GM19397 (cell line): ENCODE results near the gene HASPIN.

Source experiments
- ATAC-seq: cut with Tn5 transposase; IDR thresholded peaks from one replicate; pipeline ENCODE4 v1.9.1; 2021; ENCODE audit warnings: mild to moderate bottlenecking, moderate library complexity; ENCODE audit not compliant: unreplicated experiment

The HASPIN gene

DNA sequence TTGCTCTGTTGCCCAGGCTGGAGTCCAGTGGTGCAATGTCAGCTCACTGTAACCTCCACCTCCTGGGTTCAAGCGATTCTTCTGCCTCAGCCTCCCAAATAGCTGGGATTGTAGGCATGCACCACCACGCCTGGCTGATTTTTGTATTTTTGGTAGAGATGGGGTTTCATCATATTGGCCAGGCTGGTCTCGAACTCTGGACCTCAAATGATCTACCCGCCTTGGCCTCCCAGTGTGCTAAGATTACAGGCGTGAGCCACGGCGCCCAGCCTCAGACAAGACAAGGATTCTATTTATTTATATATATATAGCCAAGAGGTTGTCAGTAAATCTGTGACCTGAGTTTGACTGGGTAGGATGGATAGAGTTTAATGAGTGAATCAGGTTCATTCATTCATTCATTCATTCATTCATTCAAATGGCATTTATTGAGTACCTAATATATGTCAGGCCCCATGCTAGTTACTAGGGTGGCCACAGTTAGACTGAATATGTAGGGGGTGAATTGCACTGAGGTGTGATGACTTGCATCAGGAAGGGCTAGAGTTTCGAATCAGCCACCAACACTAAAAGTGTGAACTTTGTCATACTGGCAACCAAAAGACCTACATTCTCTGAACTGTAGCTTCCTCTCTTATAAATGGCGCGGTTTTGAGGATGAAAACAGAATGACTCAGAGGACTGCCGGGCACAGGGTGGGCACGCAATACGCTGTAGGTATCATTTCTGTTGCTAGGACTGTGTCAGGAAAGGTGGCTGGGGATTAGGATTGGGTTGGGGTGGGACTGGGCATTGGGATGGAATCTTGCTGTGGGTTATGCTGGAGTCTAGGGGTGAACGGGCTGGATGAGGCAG, 39.4 kb downstream of the HASPIN start:
- ATAC-seq = no peak

DNA sequence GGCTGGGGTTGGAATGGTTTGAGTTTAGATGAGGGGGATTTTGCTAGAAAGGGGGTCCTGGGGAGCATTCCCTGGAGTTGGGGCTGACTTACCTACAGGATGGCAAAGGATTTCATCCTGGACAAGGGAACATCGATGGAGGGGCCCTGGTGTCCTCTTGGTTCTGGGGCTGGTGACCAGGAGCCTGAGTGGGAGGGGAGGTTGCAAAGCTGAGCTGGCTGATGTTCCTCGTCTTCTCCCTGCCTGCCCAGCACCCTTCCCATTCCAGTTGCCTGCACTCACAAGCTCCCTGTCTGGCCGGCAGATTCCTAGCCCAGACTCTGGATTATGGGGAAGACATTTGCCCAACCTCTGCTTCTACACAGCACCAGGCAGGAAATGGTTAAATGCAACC, 40.1 kb downstream of the HASPIN start:
- no peak for ATAC-seq

DNA sequence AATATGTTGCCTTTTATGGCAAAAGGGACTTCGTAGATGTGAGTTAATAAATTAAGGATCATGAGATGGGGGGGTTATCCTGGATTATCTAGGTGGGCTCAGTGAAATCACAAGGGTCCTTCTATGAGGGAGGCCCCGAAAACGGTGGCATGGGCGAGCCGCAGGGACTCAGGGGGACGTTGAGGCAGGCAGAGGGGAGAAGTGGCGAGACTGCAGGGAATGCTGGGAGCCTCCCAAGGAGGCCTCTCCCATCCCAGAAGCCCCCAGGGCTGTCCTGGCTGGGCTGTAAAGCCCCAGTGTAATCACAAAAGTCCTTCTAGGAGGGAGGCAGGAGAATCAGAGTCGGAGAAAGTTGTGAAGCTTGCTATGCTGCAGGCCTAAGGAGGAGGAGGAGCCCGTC, 42.3 kb downstream of the HASPIN start:
- no peak for ATAC-seq

DNA sequence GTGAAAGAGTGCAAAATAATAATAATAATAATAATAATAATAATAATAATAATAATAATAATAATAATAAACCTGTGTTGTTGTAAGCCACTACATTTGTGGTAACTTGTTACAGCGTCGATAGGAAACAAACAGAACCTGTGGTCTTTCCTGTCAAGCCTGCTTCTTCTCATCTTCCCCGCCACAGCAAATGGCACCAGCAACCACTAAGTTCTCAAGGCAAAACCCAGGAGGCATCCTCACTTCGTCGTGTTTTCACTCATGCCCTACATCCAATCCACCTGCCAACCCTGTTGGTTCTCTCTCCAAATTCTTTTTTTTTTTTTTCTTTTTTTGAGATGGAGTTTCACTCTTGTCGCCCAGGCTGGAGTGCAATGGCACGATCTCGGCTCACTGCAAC, 43.1 kb downstream of the HASPIN start:
- ATAC-seq = no peak

DNA sequence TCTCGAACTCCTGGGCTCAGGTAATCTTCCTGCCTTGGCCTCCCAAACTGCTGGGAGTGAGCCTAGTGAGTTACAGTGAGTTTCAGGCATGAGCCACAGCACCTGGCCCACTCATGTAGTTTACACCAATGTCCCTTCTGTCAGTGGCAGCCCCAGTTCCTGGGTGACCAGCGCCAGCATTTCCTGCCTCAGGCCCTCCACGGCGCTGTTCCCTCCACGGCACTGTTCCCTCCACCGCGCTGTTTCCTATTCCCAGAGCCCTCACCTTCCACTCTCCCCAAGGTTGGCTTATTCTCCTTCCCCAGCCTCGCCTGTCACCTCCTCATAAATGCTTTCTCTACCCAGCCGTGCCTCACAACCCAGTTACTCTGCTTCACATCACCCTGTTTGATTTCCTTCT, 44.6 kb downstream of the HASPIN start:
- no peak for ATAC-seq

DNA sequence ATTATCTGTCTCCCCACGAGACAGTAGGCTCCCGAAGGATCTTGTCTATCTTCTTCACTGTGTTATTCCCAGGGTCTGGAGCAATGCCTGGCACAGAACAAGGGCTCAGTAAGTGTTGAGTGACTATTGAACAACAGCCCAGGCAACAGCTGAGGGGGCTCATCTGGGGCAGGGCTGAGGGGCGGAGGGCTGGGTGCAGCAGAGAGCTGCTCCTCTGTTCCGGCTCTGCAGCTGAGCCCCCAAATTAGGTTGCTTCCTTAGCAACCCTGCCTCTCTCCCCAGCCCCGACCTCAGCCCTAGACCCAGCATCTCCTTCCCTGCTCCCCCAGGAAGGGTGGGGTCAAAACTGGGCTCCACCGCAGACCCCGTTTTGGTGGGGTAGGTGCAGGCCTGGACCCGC, 45.1 kb downstream of the HASPIN start:
- ATAC-seq = no peak

DNA sequence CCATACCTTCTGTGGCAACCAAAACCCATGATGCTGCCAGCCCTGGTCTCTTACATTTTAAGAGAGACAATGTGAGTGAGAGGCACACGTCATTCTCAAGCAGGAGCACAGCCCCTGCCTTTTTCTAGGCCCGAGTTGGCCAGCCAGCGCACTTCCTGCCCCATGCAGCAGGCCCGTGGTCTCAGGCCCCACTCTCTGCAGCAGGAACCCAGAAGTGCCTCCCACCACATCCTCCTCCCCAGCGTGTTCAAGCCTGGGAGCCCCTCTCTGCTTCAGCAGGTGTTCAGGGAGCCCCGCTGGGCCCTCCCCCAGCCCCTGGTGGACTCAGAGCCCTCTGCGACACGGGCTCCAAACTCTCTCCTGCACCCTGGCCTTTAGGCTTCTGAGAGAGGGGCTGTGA, 46.8 kb downstream of the HASPIN start:
- no peak for ATAC-seq

DNA sequence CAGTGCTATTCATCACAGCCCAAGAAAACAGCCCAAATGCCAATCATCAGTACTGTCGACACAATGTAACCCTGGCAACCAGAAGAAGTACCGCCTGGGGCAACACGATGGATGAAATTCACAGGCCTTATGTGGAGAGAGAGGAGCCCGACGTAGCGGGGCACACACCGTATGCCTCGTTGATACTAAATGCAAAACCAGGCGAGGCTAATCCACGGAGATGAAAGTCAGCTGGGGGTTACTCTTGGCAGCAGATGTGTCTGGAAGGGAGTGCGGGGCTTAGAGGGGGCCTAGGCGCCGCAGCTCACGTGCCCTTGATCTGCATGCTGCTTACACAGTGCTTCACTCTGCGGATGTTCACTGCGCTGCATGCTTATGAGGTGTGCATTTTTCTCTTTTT, 47.4 kb downstream of the HASPIN start:
- no peak for ATAC-seq

DNA sequence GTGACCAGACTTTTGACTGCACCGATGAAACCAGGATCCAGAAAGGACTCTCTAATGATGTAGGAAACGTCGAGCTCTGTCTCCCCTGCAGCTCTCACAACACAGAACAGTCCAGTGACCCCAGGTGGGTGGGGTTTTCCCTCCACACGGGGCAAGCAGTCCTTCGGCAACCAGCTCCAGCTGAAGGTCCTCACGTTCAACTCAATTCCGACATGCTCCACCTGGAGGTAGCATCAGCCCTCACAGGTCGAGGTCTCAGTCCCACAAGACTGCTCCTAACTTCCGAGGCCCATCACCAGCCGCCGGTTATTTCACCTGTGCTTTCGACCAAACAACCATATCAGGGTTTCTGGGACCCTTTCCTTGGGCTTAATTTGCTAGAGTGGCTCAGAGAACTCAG, 49.1 kb downstream of the HASPIN start:
- no peak for ATAC-seq

DNA sequence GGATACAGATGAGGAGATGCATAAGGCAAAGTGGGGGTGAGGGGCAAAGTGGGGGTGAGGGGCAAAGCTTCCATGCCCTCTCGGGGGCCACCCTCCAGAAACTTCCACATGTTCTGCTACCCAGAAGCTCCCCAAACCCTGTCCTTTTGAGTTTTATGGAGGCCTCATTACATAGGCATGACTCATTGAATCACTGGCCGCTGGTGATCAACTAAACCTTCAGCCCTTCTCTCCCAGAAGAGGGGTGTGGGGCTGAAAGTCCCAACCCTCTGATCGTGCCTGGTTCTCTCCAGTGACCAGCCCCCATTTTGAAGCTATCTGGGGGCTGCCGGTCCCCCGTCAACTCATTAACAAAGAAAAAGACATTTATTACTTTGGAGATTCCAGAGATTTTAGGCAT, 49.8 kb downstream of the HASPIN start:
- ATAC-seq = no peak

DNA sequence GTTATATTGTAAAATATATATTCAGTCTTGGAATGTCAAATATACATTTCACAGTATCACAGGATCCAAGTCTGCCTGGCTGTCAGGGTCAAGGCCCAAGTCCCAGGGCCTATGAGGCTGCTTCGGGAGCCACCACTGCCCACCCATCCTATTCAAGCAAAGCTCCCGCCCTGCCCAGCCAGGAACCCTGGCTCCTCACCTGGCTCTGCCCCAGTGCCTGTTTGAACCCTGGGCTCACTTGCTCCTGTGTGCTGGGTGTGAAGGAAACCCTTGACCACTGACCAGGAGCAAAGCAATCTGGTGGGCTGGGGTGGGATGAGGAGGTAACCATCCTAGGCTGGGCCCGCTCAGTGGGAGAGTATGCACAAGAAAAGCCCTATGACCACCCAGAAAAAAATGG, 50.3 kb downstream of the HASPIN start:
- ATAC-seq = no peak
